Rectal smooth muscle tissue (tissue), 1 donor: ENCODE data around the gene SLC4A2.
A peak's percentile ranks its signal among the peaks of the same experiment; 100 is the strongest.

Experiments
- H3K27ac ChIP-seq: one replicate; pipeline ENCODE4 v1.7.0; 2013; ENCODE audit warnings: low read depth, low read length, inconsistent platforms
- H3K27me3 ChIP-seq: one replicate; pipeline ENCODE4 v1.7.0; 2013; ENCODE audit warnings: low read length; ENCODE audit not compliant: control insufficient read depth, insufficient read depth
- H3K36me3 ChIP-seq: one replicate; pipeline ENCODE4 v1.7.0; 2013; ENCODE audit warnings: low read length; ENCODE audit not compliant: control insufficient read depth, insufficient read depth
- H3K4me1 ChIP-seq: one replicate; pipeline ENCODE4 v1.7.0; 2013; ENCODE audit warnings: low read length; ENCODE audit not compliant: control insufficient read depth, insufficient read depth
- H3K4me3 ChIP-seq: one replicate; pipeline ENCODE4 v1.7.0; 2013; ENCODE audit warnings: low read length
- H3K9ac ChIP-seq: one replicate; pipeline ENCODE4 v1.7.0; 2013; ENCODE audit warnings: low read length

Gene SLC4A2

DNA sequence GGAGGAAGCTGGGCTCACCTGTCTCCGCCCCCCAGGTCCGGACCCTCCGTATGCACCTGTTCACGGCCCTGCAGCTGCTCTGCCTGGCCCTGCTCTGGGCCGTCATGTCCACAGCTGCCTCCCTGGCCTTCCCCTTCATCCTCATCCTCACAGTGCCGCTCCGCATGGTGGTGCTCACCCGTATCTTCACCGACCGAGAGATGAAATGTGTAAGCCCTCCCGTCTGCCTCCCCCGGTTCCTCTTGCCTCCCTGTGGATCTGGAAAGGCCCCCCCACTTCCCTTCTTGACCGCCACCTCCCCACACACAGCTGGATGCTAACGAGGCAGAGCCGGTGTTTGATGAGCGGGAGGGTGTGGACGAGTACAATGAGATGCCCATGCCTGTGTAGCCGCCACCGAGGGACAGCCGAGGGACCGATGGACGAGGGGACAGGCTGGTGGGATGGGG, 16.6 kb downstream of the SLC4A2 start:
- no peak overlapping the region for H3K9ac ChIP-seq
- no peak overlapping the region for H3K27ac ChIP-seq
- no peaks in the 10 kb centered on the region for H3K27me3 ChIP-seq
- H3K36me3 ChIP-seq: peaks cover 31% of the 10 kb centered on the region
- H3K4me1 ChIP-seq: peaks cover 10% of the 10 kb centered on the region
- no peak overlapping the region for H3K4me3 ChIP-seq

DNA sequence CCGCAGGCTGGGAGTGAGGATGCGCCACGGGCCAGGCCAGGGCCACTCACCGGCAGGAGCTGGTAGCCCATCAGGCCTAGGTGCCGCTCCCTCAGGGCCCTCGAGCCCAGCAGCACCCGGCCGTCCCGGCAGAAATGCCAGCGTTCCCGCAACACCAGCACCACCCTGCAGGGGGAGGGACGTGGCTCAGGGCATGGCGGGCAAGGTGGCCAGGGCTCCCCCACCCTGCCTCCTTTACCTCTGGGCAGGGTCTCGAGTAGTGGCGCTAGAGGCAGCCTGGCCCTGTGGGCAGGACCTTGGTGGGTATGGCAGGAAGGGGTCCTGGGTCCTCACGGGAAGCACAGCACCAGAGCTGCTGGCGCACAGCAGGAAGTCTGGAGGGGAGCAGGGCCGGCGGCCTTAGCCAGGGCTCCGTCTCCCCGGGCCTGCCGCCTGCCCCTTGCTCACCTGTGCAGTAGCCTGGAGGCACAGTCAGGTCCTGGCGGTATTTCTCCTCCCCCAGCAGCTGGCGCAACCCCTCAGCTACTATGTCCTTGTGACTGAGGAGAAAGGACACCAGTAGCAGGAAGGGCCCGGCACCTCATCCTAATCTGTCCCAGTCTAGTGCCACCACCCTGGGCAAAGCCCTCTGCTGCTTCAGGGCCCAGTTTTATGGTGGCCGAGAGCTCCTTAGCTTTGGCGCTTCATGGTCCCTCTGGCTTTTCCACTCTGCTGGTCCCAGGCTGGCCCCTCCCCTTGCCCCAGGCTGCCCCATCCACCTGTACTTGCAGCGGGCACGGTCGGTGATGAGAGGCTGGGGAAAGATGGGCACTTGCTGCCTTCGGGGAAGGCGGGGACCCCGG, 17.7 kb downstream of the SLC4A2 start:
- Histone ChIP-seq H3K27me3 (no peaks in the 10 kb centered on the region), H3K27ac (no peak overlapping the region), H3K9ac (no peak overlapping the region), H3K36me3 (peaks cover 22% of the 10 kb centered on the region), H3K4me3 (no peak overlapping the region), H3K4me1 (peaks cover 18% of the 10 kb centered on the region)

DNA sequence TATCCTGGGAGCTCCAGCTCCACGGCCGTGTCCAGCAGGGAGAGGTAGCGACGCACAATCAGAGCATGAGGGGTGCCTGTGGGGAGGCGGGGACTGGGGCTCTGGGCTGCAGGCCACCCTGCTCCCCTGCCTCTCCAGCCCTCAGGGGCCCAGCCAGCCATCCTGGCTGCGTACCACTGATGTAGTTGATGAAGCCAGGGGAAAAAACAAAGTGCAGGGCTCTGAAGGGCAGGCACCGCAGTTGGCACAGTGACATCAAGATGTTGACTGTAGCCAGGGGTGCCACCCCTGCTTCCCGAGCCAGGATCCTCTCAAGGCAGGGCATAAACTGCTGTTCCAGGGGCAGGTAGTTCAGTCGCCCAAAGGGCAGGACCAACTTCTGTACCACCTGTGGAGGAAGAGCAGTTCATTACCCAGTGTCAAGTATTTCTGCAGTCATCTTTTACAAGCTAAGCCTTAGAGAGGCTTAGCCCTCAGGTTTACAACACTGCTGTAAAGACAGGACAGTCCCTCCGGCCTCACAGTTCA, 18.4 kb downstream of the SLC4A2 start:
- no peak overlapping the region for H3K4me3 ChIP-seq
- H3K27me3 ChIP-seq: no peaks in the 10 kb centered on the region
- H3K9ac ChIP-seq: no peak overlapping the region
- no peak overlapping the region for H3K27ac ChIP-seq
- H3K4me1 ChIP-seq: peaks cover 24% of the 10 kb centered on the region
- peaks cover 21% of the 10 kb centered on the region for H3K36me3 ChIP-seq

DNA sequence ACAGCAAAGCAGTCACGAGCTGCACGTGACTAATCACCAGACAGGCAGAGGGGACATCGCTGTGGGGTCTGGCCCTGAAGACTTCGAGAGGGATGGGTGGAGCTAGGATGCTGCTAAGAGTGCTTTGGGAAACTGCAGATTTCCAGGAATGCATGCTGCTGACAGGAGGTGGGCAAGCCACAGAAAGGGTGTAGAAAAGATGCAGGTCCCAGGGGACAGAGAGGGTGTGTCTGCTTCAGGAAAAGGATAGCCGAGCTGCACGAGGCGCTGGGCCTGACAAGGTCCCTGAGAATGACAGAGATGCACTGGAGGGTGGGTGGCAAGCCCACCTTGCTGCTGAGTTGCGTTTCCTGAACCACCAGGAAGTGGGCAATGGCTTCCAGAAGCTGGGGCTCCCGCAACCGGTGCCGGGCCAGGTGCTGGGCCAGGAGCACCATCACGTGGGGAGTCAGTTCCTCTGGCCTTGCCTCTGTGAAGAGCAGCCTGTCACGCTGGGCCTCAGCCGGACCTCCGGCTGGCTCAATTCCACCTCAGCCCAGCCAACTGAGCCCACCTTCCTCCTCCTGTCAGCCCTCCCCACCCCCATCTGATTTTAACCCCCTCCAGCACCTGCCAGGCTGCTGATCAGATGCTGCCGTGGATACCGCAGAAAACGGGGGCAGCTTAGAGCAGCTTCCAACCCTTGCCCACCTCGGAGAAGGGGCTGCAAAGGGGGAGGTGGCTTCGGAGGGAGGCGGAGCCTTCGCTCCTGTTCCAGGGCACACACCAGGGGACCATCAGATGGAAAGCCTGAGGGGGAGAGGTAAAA, 19.0 kb downstream of the SLC4A2 start:
- Histone ChIP-seq H3K9ac (no peak overlapping the region), H3K4me3 (no peak overlapping the region), H3K4me1 (peaks cover 25% of the 10 kb centered on the region), H3K27ac (no peak overlapping the region), H3K36me3 (peaks cover 21% of the 10 kb centered on the region), H3K27me3 (no peaks in the 10 kb centered on the region)

DNA sequence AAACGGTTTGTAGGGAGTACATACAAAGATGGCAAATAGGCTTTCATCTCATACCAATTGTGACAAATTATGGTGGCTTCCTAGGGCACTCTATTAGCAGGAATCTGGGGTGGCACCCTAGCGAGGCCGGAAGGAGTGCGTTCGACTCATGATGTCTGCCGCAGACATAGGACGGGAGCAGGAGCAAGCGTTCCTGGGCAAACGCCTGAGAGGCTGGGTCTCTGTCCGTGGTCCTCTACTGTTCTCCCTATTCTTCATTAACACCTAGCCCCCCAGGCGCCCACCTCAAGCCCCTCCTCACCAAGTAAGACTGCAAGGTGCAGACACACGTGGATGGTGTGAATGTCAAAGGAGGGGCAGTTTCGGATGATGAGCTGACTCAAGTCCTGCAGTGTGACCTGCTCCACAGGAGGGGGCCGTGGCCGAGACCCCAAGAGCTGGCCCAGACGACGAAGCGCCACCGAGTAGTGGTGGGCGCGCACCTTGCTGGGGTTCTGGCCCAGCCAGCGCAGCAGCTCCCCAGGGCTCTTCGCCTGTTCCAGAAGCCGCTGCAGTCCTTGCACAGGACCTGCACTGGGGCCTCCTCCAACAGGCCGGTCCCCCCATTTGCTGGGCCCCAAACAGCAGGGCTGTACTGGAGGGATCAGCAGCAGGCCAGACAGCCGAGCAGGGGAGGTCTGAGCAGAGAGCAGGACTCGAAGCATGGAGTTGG, 20.0 kb downstream of the SLC4A2 start:
- Histone ChIP-seq H3K27me3 (no peaks in the 10 kb centered on the region), H3K4me1 (peaks cover 25% of the 10 kb centered on the region), H3K36me3 (peaks cover 17% of the 10 kb centered on the region), H3K4me3 (peak overlapping the region; percentile 74), H3K9ac (peak overlapping the region; percentile 87), H3K27ac (peak overlapping the region; percentile 93)

DNA sequence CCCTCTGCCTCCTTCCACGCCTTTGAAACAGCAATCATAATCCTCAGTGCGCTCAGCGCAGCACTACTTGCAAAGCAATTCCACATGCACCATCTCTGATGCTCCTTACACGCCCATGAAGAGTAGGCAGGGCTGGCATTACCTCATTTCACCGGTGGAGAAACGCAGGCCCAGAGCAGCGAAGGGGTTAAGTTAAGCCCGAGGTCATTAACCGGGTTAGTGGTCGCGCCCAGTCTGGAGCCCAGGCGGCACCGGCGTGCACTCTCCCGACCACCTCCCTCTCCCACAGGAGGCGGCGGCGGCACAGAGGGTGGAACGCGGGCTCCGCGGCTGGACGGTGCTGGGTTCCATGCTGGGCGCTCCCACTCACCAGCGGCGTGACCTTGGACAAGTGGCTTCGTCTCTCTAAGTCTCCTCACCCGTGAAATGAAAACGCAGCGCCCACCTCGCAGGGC, 20.7 kb downstream of the SLC4A2 start:
- H3K27me3 ChIP-seq: no peaks in the 10 kb centered on the region
- H3K4me3 ChIP-seq: peak overlapping the region; percentile 74
- peaks cover 25% of the 10 kb centered on the region for H3K4me1 ChIP-seq
- peaks cover 10% of the 10 kb centered on the region for H3K36me3 ChIP-seq
- H3K9ac ChIP-seq: peak overlapping the region; percentile 87
- H3K27ac ChIP-seq: peak overlapping the region; percentile 93

DNA sequence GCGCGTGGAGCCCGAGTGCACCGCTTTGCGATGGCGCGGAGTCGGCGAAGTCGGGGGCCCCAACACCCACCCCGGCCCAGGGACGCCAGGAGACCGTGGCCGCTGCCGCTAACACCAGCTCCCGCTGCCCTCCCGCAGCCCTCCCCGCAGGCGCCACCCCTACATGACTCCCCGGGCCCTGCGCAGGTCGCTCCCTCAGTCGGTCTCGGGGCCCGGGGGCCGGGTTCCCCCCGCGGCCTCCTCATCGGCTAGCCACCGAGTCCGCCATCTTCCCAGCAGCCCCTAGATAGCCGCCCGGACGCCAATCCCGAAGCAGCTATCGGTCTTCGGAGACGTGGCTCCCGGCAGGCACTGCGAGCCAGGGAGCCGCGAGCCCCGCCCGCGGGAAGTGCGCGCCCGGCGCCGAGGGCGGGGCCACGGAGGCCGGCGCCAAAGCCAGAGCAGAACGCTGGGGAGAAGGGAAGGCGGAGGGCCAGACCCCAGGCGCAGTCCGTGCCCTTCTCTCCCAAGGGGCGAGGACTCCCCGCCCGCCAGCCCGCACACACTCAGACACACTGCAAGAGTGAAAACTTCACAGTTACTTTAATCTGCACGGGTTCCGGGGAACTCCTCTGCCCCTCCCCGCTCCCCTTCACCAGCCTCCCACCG, 21.3 kb downstream of the SLC4A2 start, which contains the start of gene FASTK:
FASTK (minus strand) TSS at position 288 of the 648 bp plus-strand sequence; CDS start at position 245, 43 bp downstream.
- H3K4me3 ChIP-seq: peak within 1 kb of the TSS; percentile 74
- no peaks in the 10 kb centered on the region for H3K27me3 ChIP-seq
- peaks cover 28% of the 10 kb centered on the region for H3K4me1 ChIP-seq
- peaks cover 6% of the 10 kb centered on the region for H3K36me3 ChIP-seq
- H3K27ac ChIP-seq: peak within 1 kb of the TSS; percentile 95
- peak within 1 kb of the TSS; percentile 87 for H3K9ac ChIP-seq

DNA sequence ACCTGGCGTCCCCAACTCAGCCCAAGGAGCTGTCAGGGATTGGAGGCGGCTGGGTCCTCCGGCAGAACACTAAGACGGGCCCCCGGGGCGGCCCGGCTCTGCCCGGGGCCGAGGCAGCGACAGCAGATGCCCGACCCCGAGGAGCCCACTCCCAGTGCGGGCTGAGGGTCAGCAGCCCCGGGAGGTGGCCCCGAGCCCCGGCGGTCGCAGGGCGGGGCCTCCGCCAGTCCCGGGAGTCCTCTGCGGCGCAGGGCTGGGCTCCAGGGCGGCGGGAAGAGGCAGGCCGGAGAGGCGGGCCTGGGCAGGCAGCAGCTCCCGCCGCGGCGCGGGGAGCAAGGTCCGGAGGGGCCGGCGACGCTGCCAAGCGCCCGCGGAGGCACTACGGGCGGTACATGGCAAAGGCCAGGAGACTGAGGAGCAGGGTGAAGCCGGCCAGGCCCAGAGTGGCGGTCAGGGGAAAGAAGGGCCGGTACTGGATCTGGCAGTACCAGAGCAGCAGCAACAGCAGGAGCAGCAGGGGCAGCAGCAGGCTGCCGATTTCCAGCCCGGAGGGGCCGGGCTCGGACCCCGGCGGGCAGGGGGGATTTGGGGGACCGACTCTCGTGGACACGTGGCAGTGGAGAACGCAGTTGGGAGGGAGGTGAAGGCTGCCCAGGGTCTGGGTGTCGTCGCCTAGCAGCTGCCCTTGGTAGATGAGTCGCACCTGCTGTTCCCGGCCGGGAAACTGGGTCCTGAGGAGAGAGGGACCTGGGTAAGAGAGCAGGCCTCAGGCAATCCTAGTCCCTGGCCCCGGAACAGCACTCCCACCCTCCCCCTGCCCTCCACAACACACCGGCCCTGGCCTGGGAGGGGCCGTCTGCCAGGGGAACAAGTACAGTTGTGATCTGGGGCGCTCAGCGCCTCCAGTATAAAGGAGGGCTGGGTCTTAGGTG, 22.0 kb downstream of the SLC4A2 start:
- H3K36me3 ChIP-seq: no peaks in the 10 kb centered on the region
- H3K27ac ChIP-seq: peak overlapping the region; percentile 95
- peak overlapping the region; percentile 76 for H3K4me3 ChIP-seq
- H3K4me1 ChIP-seq: peaks cover 31% of the 10 kb centered on the region
- no peaks in the 10 kb centered on the region for H3K27me3 ChIP-seq
- H3K9ac ChIP-seq: peak overlapping the region; percentile 52

DNA sequence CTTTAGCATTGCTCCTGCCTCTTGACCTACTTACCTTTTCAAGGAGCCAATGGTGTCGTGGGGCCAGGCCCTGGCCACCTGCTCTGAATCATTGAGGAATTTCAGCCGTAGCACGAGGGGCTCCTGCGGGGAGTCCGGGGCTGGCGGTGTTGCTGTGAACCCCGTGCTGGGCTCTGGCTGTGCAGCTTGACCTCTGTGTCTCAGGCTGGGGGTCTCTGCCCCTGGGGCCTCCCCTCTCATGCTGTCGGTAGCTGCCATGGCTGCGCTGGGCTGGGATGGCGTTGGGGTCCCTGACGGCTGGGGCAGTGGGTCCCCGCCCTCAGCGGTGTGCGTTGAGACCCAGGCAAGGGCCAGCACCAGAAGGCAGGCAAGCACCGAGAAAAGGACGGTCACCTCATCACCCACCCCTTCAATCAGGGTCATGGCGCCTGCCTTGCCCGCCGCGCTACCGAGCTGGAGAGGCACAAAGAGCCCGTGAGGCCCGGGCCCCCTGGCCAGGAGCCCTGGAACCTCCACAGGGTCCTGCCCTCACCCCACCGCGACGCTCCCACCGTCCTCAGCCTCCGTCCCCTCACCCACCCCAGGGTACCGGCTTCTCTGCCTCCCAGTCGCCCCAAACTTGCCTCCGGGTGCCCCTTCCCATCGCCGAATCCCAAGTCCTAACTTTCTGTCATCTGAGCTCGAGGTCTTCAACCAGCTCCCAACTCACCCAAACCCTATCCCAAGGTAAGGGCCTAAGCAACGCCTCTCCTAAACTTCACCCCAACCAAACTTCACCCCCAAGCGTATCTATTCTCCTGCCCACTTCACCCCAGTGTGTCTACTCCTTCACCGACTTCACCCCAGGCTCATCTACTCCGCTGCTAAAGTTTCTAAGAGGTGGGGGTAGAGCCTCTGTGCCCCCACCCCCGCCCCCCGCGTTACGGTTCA, 23.0 kb downstream of the SLC4A2 start:
- H3K27ac ChIP-seq: peak overlapping the region; percentile 95
- H3K4me3 ChIP-seq: peak overlapping the region; percentile 76
- H3K4me1 ChIP-seq: peaks cover 31% of the 10 kb centered on the region
- no peaks in the 10 kb centered on the region for H3K36me3 ChIP-seq
- H3K27me3 ChIP-seq: no peaks in the 10 kb centered on the region
- no peak overlapping the region for H3K9ac ChIP-seq

DNA sequence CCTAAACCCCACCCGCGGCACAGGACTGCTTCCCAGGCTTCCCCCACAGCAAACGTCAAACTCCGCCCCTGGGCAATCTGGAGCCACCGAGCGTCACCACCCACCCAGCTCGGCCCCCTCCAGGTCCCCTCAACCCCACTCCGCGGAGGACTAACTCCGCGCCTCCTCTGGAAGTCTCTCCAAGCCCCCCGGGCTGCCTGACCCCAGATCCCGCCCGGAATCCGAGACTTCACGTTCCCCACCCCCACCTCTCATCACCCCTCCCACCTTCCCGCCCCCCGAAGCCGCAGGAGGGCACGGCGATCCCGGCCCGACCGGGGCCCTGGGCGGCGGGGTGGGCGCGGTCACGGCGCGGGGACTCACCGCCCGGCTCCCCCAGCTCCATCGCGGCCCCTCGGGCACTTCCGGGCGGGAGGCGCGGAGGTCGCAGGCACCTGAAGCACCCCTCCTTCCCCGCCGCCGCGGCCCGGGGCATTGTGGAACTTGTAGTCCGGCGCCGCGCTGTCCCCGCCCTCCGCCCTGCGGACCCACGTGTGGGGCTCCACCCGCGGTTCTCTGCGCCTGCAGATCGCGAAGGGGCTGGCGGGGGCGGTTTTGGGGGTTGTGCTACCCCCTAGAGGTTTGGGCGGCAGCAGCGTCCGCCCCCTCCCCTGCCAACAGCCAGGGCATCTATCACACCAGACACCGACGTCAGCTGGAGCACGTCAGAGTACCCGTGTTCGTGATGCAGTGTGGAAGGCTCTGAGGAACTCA, 23.9 kb downstream of the SLC4A2 start, which contains the start of gene TMUB1:
TMUB1 (minus strand) TSS at position 423 of the 753 bp plus-strand sequence. CDS start 930 bp downstream, outside the sequence.
- H3K36me3 ChIP-seq: no peaks in the 10 kb centered on the region
- no peaks in the 10 kb centered on the region for H3K27me3 ChIP-seq
- H3K4me3 ChIP-seq: peak within 1 kb of the TSS; percentile 76
- no peak within 1 kb of the TSS for H3K9ac ChIP-seq
- peaks cover 37% of the 10 kb centered on the region for H3K4me1 ChIP-seq
- peak within 1 kb of the TSS; percentile 95 for H3K27ac ChIP-seq
